Measurements from ENCODE around the gene ZNF580.
A peak's percentile ranks its signal among the peaks of the same experiment; 100 is the strongest.

Gene ZNF580

GRCh38 chr19:55599468-55599841 is 41.3 kb upstream of the ZNF580 start, which contains the start of gene FIZ1:
FIZ1 (minus strand) TSS chr19:55599517; CDS start chr19:55597865, 1,652 bp downstream.
- Histone ChIP-seq H3K27ac (ENCODE audit: extremely low read depth, low read depth, low read length) (peak within 1 kb of the TSS; percentile 97), H3K4me3 (ENCODE audit: low read depth, low read length) (peak within 1 kb of the TSS; percentile 97), H3K4me1 (ENCODE audit: control insufficient read depth, insufficient read depth, low read length) (peaks cover 3% of the 10 kb centered on the region; the same call in 1 of the 2 replicates), H3K9me3 (ENCODE audit: control insufficient read depth, insufficient read depth, low read depth, low read length) (no peaks in the 10 kb centered on the region), H3K36me3 (ENCODE audit: control insufficient read depth in 2 of 2, insufficient read depth in 1 of 2, low read length in 2 of 2) (peaks cover 10 to 28% of the 10 kb centered on the region in 2 experiments)
- CTCF ChIA-PET = interaction anchor here (0.6 to 2.9 kb wide), 9 partner anchors 12 to 1174 kb away, joined by 3 to 9 read pairs (median 3); no protein-coding TSS in a partner anchor
- POLR2A ChIA-PET = interaction anchor here (0.6 to 4.4 kb wide), 37 partner anchors 10 to 483 kb away, joined by 3 to 71 read pairs (median 5); partner anchors contain the start of genes CCDC106, HSPBP1, ISOC2 and KMT5C
- peak; percentile 71 for TF ChIP-seq KLF1 (tag by site-specific recombination; IDR thresholded peaks at IDR 0.05)
- TF ChIP-seq ZNF777 (tag by site-specific recombination; IDR thresholded peaks at IDR 0.05; ENCODE audit: borderline replicate concordance) = no peak
- no peak for TF ChIP-seq ZNF785 (tag by site-specific recombination; IDR thresholded peaks at IDR 0.05)
- peak; percentile 15; the same call in 1 of the 2 replicates for TF ChIP-seq ZNF501 (tag by site-specific recombination; IDR thresholded peaks at IDR 0.05)
- no peak for TF ChIP-seq ZNF596 (tag by site-specific recombination; IDR thresholded peaks at IDR 0.05)
- TF ChIP-seq ZBTB10 (tag by site-specific recombination; IDR thresholded peaks at IDR 0.05) = peak; percentile 99
- TF ChIP-seq ZNF202 (tag by site-specific recombination; IDR thresholded peaks at IDR 0.05; ENCODE audit: borderline replicate concordance) = no peak
- peak; percentile 94 for TF ChIP-seq ZBTB11 (tag by site-specific recombination; conservative IDR thresholded peaks at IDR 0.05; ENCODE audit: low read depth)
- no peak for TF ChIP-seq REPIN1 (tag by site-specific recombination; IDR thresholded peaks at IDR 0.05; ENCODE audit: low read depth)
- TF ChIP-seq KLF17 (tag by site-specific recombination; IDR thresholded peaks at IDR 0.05) = no peak
- TF ChIP-seq RBAK (tag by site-specific recombination; IDR thresholded peaks at IDR 0.05) = no peak
- TF ChIP-seq SCRT2 (tag by site-specific recombination; IDR thresholded peaks at IDR 0.05) = no peak
- TF ChIP-seq ZNF76 (tag by site-specific recombination; IDR thresholded peaks at IDR 0.05; ENCODE audit: borderline replicate concordance, low read depth) = peak; percentile 89
- TF ChIP-seq ZBTB7A (tag by site-specific recombination; IDR thresholded peaks at IDR 0.05; ENCODE audit: low read depth) = peak; percentile 88; the same call in 1 of the 2 replicates
- TF ChIP-seq HOXC10 (CRISPR knock-in tag; IDR thresholded peaks at IDR 0.05) = no peak
- no peak for TF ChIP-seq ZNF48 (tag by site-specific recombination; IDR thresholded peaks at IDR 0.05)
- peak; percentile 62 for TF ChIP-seq ZNF513 (tag by site-specific recombination; IDR thresholded peaks at IDR 0.05)
- TF ChIP-seq PRDM4 (tag by site-specific recombination; IDR thresholded peaks at IDR 0.05) = peak; percentile 64
- no peak for TF ChIP-seq ZNF791 (tag by site-specific recombination; IDR thresholded peaks at IDR 0.05)
- TF ChIP-seq ZNF280C (tag by site-specific recombination; IDR thresholded peaks at IDR 0.05) = no peak
- TF ChIP-seq ZNF324 (tag by site-specific recombination; IDR thresholded peaks at IDR 0.05) = no peak; the same call in 1 of the 2 replicates
- peak; percentile 100 for TF ChIP-seq IKZF3 (tag by site-specific recombination; IDR thresholded peaks at IDR 0.05)
- TF ChIP-seq ZNF223 (tag by site-specific recombination; IDR thresholded peaks at IDR 0.05) = no peak
- no peak for TF ChIP-seq ZNF138 (tag by site-specific recombination; IDR thresholded peaks at IDR 0.05; ENCODE audit: borderline replicate concordance)
- TF ChIP-seq TCF7L2 (IDR thresholded peaks at IDR 0.05; ENCODE audit: borderline replicate concordance, low read depth, low read length) = no peak

All from HEK293 (cell line).